Thoracic aorta (tissue), 2 donors: ENCODE measurements around the gene TRAPPC2. TPM values are rescaled to one million over a fixed set of nuclear protein-coding genes. Genes with fewer than 3 reads are reported as not detected.
A peak's percentile ranks its signal among the peaks of the same experiment; 100 is the strongest.
"Not testable (repeated sequence)": the region's sequence is repeated elsewhere in the genome, so short reads cannot be mapped to it uniquely, and the experiment has no call there.

Experiments used
- ATAC-seq: fragments of 150-250 bp; one replicate; pipeline ENCODE4 v1.8.0; 2017; ENCODE audit warnings: low read depth; ENCODE audit not compliant: insufficient number of reproducible peaks, low FRiP score
- DNase-seq: peaks from one replicate; pipeline ENCODE4 v3.0.0-alpha.2; 2020; ENCODE audit warnings: low spot score
- H3K27ac ChIP-seq, 2 donors: fragments of 200-600 bp; sonication (generic); 1 replicate in 1 of 2; 2 replicates in 1 of 2; pipeline ENCODE4 v1.5.1; 2016; ENCODE audit warnings: mild to moderate bottlenecking in 2 of 2, moderate library complexity in 2 of 2
- H3K27me3 ChIP-seq: fragments of 200-600 bp; sonication (generic); replicated peaks from 2 replicates; pipeline ENCODE4 v1.6.0; 2016; ENCODE audit warnings: mild to moderate bottlenecking; ENCODE audit not compliant: insufficient read depth
- H3K36me3 ChIP-seq: fragments of 200-600 bp; sonication (generic); one replicate; pipeline ENCODE4 v1.5.1; 2016
- H3K4me1 ChIP-seq, 2 donors: fragments of 200-600 bp; sonication (generic); 1 replicate in 1 of 2; 2 replicates in 1 of 2; pipeline versions ENCODE4 v1.5.1 to v1.6.0; 2016; ENCODE audit warnings: low read depth in 2 of 2, mild to moderate bottlenecking in 1 of 2; ENCODE audit not compliant: control insufficient read depth in 1 of 2
- H3K4me3 ChIP-seq: fragments of 200-600 bp; sonication (generic); 2 replicates; pipeline ENCODE4 v1.5.1; 2016; ENCODE audit warnings: mild to moderate bottlenecking
- H3K9me3 ChIP-seq: fragments of 200-600 bp; sonication (generic); 2 replicates; pipeline ENCODE4 v1.5.1; 2016
- CTCF ChIP-seq: fragments of 200-600 bp; sonication (generic); IDR thresholded peaks from one replicate; pipeline ENCODE4 v1.5.1; 2019; ENCODE audit warnings: antibody characterized with exemption
- total RNA-seq, 2 donors: library from RNA; depleted of rRNA; stranded (reverse); fragments of >200 nt; gene quantifications; one replicate each; pipeline versions ENCODE4 v1.1.0 to v1.2.3, GENCODE V29; 2016

Gene TRAPPC2
- total RNA-seq, 2 donors from 2014 or later, result 15.0 to 24.2 TPM

DNA sequence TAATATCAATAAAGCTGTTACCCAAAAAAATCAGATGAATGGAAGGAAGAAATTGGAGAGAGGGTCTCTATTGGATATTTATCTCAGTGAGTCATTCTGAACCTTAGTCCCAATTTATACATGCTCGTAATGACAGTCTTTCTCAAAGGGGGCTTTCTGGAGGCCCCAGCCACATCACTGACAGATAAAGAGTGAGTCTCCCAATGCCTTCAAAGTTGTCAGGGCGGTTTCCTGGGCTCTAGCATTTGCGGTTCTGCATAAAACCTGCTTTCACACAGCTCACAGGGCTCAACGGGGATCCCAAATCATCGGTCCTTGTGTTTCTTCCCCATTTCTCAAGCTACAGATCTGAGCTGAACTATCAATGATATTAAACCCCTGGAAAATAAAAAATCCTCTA is 64.2 kb downstream of the TRAPPC2 start:
- H3K36me3 ChIP-seq, result no peaks in the 10 kb centered on the region
- DNase-seq, result no peak
- peaks cover 0 to 12% of the 10 kb centered on the region in 2 donors for H3K4me1 ChIP-seq
- no peaks in the 10 kb centered on the region for H3K27me3 ChIP-seq
- no peak for TF ChIP-seq CTCF
- H3K4me3 ChIP-seq, result no peak overlapping the region
- ATAC-seq, result no peak
- H3K27ac ChIP-seq, result no peak overlapping the region
- no peaks in the 10 kb centered on the region for H3K9me3 ChIP-seq

- H3K27me3 ChIP-seq, DNase-seq, H3K27ac ChIP-seq, ATAC-seq, H3K36me3 ChIP-seq, H3K4me3 ChIP-seq, H3K9me3 ChIP-seq: not testable (repeated sequence)
- peaks cover 3 to 16% of the 10 kb centered on the region in 2 donors for H3K4me1 ChIP-seq
Measured at GRCh38 chrX:13669755-13670154, 64.7 kb downstream of the TRAPPC2 start.

- Histone ChIP-seq H3K27ac (no peak overlapping the region), H3K4me3 (peak overlapping the region; percentile 47), H3K4me1 (peaks cover 6 to 21% of the 10 kb centered on the region in 2 donors), H3K9me3 (no peaks in the 10 kb centered on the region), H3K36me3 (no peaks in the 10 kb centered on the region), H3K27me3 (no peaks in the 10 kb centered on the region)
- DNase-seq (no peak), ATAC-seq (no peak)
- no peak for TF ChIP-seq CTCF
Measured at GRCh38 chrX:13669246-13669737, 65.1 kb downstream of the TRAPPC2 start.

DNA sequence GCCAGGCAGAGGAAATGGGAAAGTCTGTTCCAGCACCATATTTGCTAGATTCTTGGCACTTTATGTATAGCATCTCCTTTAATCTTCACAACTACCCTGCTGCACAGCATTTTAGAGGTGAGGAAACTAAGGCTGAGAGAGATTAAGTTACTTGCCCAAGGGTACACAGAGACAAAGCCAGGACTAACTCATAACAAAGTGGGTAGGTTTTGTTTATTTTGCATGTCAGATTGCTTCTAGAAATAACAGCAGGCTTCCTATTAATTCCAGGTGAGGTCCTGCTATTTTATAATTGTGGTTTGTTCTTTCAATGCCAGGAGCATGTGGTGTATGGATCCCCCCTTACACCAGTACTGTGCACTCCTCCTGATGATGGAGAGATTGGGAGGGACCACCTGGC is 66.5 kb downstream of the TRAPPC2 start:
- Histone ChIP-seq H3K27me3 (no peaks in the 10 kb centered on the region), H3K4me3 (no peak overlapping the region), H3K27ac (no peak overlapping the region), H3K36me3 (no peaks in the 10 kb centered on the region), H3K9me3 (no peaks in the 10 kb centered on the region), H3K4me1 (peaks cover 6 to 30% of the 10 kb centered on the region in 2 donors)
- no peak for DNase-seq
- TF ChIP-seq CTCF, result no peak
- no peak for ATAC-seq

- no peaks in the 10 kb centered on the region for H3K27me3 ChIP-seq
- no peak overlapping the region for H3K4me3 ChIP-seq
- H3K36me3 ChIP-seq, result no peaks in the 10 kb centered on the region
- no peak for TF ChIP-seq CTCF
- no peak for DNase-seq
- H3K4me1 ChIP-seq, result peaks cover 6 to 30% of the 10 kb centered on the region in 2 donors
- H3K27ac ChIP-seq, result no peak overlapping the region
- no peak for ATAC-seq
- H3K9me3 ChIP-seq, result no peaks in the 10 kb centered on the region
Measured at GRCh38 chrX:13666836-13667235, 67.6 kb downstream of the TRAPPC2 start.

- peaks cover 6 to 30% of the 10 kb centered on the region in 2 donors for H3K4me1 ChIP-seq
- no peak overlapping the region for H3K4me3 ChIP-seq
- no peaks in the 10 kb centered on the region for H3K27me3 ChIP-seq
- DNase-seq (no peak), ATAC-seq (no peak)
- no peaks in the 10 kb centered on the region for H3K9me3 ChIP-seq
- TF ChIP-seq CTCF, result no peak
- H3K36me3 ChIP-seq, result no peaks in the 10 kb centered on the region
- peak overlapping the region; percentile 27 to 43 for H3K27ac ChIP-seq
Measured at GRCh38 chrX:13664020-13664419, 70.4 kb downstream of the TRAPPC2 start.
